MM.1S (cell line): Measurements from ENCODE around the gene TM4SF20.

Experiments
- CTCF ChIP-seq: fragments of 300-600 bp; sonication (generic); IDR thresholded peaks from 2 replicates; pipeline ENCODE4 v1.5.1; 2016; ENCODE audit warnings: antibody characterized with exemption, low read length, mixed read lengths
- EZH2phosphoT487 ChIP-seq: fragments of 300-600 bp; sonication (generic); IDR thresholded peaks from 2 replicates; pipeline ENCODE4 v1.6.1; 2018; ENCODE audit warnings: antibody characterized with exemption, low read length

- TF ChIP-seq CTCF: no peak
- no peak for TF ChIP-seq EZH2phosphoT487
Measured at GRCh38 chr2:227416701-227417100, 37.6 kb upstream of the TM4SF20 start.
